DND-41 (cell line): ENCODE data around the gene NKAIN2.

Experiments
- CTCF ChIP-seq: IDR thresholded peaks from 2 replicates; pipeline ENCODE4 v1.5.1; 2012; ENCODE audit warnings: borderline replicate concordance, low read length, moderate library complexity, mild to moderate bottlenecking; ENCODE audit not compliant: poor library complexity, severe bottlenecking; ENCODE audit errors: extremely low read depth
- EZH2 ChIP-seq: IDR thresholded peaks from 3 replicates; pipeline ENCODE4 v1.6.1; 2012; ENCODE audit warnings: borderline replicate concordance, low read depth, mild to moderate bottlenecking, moderate library complexity, low read length, inconsistent platforms; ENCODE audit not compliant: severe bottlenecking

GRCh38 chr6:123965894-123966293 is 162.2 kb downstream of the NKAIN2 start:
- no peak for TF ChIP-seq CTCF
- TF ChIP-seq EZH2: no peak
